NCI-H2171 (cell line): ENCODE data around the gene PAK1IP1.
"Not testable (repeated sequence)": the region's sequence is repeated elsewhere in the genome, so short reads cannot be mapped to it uniquely, and the experiment has no call there.

ENCODE experiments used
- DNase-seq: peaks from one replicate; lab custom pipeline; 2025; lab: John Stamatoyannopoulos, UW

PAK1IP1 gene

DNA sequence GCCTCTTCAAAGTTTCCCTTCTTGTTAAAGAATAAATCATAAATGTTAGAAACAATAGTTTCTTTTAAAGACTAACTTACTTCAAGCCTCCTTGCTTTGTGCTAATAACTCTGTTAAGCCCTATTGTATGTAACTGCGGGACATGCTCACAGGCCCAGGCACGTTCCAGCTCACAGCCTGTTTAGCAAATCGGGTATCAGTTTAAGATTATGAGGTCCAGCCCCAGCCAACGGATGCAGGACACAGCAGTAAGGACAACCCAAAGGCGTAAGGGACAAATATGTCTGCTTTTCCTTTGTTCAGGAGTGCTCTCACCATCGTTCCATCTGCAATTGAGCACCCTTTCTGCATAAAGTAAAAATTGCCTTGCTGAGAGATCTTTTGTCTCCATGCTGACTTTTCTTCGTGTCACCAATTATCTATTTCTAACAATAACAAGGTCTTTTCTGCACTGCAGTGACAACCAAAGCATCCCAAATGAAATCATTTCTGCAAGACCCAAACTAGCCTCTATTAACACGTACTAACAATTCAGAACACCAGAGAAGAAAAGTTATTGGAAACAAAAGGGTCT lies 1.7 kb upstream of the PAK1IP1 start:
- DNase-seq, result no peak

DNA sequence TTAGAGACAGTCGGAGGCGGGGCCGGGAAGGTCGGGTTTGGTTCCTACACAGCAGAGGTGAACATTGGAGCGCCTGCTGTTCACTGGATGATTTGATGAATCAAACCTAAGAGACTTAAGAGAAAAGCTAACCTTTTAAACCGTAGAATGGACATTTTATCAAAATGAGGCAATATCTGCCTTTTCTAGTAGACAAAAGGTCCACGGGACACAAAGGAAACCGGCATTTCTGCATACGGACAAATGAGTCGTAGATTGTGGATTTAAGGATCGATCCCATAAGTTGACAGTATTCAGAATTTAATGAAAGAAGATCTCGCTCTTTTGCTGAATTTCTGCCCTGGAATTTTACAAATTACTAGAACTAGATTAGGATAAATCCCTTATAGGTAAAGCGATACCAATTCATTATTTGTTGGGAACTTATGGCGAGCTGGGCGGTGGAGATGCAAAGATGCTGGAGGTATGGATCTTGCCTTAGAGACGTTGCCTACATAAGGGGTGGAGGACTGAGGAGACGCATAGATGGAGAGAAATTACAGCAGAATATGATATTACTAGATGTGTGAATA lies 400 bp downstream of the PAK1IP1 start:
- no peak for DNase-seq

GRCh38 chr6:10696655-10697054 lies 1.9 kb downstream of the PAK1IP1 start:
- no peak for DNase-seq

GRCh38 chr6:10713962-10714361 lies 19.2 kb downstream of the PAK1IP1 start:
- DNase-seq, result no peak

GRCh38 chr6:10719296-10719963 lies 24.7 kb downstream of the PAK1IP1 start:
- DNase-seq, result no peak

DNA sequence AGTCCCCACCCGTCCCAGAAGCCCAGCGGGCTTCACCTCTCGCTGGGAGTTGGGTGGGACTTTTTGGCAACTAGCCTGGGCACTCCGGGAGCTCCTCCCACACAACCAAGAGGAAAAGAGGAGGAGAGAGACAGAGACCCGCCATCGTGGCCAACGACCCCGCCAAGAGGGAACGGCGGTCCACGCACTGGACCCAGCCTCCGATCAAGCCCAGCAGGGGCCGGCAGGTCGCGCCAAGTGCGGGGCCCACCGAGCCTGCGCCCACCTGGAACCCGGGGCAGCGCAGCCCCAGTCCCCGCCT lies 25.1 kb downstream of the PAK1IP1 start:
- DNase-seq, result no peak

DNA sequence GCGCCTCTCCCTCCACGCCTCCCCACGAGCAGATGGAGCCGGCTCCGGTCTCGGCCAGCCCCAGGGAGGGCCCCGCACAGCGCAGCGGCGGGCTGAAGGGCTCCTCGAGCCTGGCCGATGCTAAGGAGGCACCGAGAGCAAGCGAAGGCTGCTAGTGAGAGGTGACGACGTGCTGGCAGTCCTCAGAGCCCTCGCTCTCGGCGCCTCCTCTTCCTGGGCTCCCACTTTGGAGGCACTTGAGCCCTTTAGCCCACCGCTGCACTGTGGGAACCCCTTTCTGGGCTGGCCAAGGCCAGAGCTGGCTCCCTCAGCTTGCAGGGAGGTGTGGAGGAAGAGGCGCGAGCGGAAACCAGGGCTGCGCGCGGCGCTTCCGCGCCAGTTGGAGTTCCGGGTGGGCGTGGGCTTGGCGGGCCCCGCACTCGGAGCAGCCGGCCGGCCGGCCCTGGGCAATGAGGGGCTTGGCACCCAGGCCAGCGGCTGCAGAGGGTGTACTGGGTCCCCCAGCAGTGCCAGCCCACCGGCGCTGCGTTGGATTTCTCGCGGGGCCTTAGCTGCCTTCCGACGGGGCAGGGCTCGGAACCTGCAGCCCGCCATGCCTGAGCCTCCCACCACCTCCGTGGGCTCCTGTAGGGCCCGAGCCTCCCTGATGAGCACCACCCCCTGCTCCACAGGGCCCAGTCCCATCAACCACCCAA lies 25.6 kb downstream of the PAK1IP1 start:
- no peak for DNase-seq

DNA sequence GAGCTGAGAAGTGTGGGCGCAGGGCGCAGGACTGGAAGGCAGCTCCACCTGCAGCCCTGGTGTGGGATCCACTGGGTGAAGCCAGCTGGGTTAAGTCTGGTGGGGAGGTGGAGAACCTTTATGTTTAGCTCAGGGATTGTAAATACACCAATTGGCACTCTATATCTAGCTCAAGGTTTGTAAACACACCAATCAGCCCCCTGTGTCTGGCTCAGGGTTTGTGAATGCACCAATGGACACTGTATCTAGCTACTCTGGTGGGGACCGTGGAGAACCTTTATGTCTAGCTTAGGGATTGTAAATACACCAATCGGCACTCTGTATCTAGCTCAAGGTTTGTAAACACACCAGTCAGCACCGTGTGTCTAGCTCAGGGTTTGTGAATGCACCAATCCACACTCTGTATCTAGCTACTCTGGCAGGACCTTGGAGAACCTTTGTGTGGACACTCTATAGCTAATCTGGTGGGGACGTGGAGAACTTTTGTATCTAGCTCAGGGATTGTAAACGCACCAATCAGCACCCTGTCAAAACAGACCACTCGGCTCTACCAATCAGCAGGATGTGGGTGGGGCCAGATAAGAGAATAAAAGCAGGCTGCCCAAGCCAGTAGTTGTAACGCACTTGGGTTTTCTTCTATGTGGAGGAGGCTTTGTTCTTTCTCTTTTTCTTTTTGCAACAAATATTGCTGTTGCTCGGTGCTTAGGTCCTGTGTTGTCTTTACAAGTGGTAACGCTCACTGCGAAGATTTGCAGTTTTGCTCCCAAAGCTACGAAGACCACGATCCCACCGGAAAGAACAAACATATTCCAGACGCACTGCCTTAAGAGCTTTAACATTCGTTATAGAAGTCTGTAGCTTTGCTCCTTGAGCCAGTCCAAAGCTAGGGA lies 26.4 kb downstream of the PAK1IP1 start:
- not testable (repeated sequence) for DNase-seq

GRCh38 chr6:10721850-10722569 lies 27.2 kb downstream of the PAK1IP1 start:
- no peak for DNase-seq

GRCh38 chr6:10722570-10722819 lies 27.7 kb downstream of the PAK1IP1 start:
- no peak for DNase-seq

DNA sequence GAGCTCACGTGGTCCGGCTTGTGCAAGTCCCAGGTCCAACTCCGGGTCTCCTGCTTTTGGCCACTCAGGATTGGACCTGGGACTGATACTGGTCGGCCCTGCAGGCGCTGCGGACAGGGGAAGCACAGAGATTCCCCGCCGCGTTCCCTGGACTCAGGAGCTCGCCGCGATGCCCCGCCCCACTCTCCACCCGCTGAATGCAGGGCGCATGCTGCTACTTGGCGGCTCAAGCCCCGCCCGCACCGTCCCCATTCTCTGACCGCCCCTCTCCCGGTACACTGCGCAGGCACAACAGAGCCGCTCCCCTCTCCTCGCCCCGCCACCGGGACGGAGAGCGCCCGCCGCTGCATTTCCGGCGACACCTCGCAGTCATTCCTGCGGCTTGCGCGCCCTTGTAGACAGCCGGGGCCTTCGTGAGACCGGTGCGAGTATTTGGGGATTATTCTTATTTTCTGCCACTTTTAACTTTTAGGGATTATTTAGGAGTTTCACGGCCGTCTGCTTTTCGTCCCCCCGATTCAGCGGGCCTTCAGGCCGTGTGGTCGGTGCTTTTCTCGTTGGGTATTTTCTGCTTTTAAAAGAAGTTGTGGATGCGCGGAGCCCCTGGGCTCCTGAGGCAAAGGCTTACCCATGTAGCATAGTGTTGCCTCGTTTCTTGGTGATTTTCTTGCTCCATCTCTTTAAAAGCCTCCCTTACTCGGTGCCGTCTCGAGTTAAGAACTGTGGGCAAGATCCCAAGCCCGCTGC lies 28.2 kb downstream of the PAK1IP1 start, which contains the start of gene TMEM14C:
Gene TMEM14C, plus strand, starts transcription at position 251 of the 747 bp plus-strand sequence. CDS start 1,544 bp downstream, outside the sequence.
- peak; percentile 79 for DNase-seq

- DNase-seq, result no peak
These were observed 28.8 kb downstream of the PAK1IP1 start for GRCh38 chr6:10723567-10723881.

DNA sequence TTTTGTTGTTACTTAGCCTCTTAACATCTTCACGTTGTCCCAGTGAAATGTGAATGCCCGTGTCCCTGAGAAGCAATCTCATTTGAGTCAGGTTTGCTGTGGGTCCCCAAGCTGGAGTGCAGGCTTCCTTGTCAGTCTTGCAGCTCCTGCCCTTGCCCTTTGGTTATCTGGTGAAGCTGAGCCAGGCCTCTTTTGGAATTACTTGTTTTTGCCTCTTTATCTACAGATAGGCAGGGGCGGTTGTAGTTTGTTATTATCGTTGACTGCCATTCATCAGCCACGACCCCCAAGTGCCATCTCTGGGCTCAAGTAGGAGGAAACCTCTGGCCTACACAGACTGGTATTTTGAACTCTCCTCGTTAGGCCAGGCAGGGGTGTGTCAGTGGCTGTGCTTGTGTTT lies 30.3 kb downstream of the PAK1IP1 start:
- DNase-seq, result no peak

DNA sequence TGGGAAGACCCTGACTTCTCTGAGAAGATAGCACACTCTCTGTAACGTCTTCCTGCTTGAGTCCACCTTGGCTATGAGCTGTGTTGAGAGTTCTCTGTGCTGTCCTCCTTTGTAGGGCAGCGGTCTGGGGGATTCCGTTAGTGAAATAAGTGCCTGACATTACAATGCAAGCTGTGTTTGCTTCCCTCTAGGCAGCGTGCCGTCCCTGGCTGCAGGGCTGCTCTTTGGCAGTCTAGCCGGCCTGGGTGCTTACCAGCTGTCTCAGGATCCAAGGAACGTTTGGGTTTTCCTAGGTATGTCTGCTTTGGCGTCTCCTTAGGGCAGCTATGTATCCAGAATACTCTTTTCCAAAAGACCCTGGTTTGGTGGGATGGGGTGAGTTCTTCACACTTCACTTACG lies 30.9 kb downstream of the PAK1IP1 start:
- DNase-seq, result no peak

DNA sequence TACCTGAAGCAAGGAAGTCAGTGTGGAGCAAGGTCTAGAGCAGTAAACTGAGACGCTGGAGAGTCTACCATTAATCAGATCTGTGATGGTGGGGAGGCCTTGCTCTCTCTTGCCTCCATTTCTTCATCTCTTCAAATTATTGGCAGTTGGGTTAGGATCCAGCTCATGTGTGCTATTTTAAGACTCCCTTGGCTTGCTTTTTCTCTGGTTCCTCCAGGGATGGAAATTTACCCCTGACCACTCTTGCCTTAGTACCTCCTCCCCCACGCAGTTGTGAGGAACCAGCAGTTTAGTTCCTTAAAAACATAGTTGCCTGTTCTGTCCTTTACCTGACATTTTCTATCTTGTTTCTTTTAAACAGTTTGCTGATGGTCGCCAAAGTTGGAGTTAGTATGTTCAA lies 35.5 kb downstream of the PAK1IP1 start:
- DNase-seq, result no peak

GRCh38 chr6:10733151-10733715 lies 38.5 kb downstream of the PAK1IP1 start:
- no peak for DNase-seq

DNA sequence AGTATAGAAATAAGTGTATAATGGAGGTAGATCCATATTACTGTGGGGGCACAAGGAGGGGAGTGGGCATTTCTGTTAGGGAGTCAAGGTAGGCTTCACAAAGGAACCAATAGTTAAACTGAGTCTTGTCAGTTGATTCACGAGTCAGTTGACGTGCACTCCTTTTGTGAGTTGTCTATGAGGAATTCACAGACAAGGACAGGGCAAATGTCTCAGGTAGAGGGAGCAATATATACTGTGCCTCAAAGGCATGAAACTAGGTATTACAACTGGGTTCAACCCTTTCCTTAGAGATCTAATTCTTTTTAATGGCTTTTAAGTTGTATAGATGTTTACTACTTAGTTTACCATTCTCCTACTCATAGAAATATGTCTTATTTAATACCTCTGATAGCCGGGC lies 39.1 kb downstream of the PAK1IP1 start:
- DNase-seq, result no peak

DNA sequence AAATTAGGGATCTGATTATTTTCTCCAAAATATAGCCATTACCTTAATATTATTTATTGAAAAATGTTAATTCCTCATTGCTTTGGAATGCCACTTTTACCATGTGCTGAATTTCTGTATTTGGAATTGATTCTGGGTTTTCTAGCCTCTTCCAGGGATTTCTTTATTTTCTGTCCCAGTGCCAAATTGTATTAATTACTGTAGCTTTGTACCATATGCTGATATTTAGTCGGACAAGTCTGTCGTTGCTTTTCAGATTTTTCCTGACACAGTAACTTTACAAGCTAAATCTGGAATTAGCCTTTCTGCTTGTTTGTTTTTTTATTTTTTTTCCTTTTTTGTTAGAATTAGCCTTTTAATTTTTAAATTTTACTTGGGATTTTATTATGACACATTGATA lies 42.0 kb downstream of the PAK1IP1 start:
- DNase-seq, result no peak

DNA sequence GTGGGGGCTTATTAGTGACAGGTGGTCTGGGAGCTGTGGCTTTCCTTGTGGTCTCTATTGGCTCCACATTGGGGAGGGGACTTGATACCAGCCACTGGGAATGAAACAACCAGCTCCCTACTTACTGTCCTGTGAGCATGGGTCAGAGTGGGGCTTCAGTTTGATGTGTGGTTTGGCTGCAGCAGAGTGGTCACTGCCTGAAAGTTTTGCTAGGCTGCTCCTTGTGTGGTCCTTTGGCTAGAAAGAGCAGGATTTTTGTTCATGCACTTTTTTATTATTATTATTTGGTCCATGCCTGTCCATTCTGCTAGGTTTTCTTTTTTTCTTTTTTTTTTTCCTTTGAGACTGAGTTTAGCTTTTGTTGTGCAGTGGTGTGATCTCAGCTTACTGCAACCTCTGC lies 45.3 kb downstream of the PAK1IP1 start:
- no peak for DNase-seq

DNA sequence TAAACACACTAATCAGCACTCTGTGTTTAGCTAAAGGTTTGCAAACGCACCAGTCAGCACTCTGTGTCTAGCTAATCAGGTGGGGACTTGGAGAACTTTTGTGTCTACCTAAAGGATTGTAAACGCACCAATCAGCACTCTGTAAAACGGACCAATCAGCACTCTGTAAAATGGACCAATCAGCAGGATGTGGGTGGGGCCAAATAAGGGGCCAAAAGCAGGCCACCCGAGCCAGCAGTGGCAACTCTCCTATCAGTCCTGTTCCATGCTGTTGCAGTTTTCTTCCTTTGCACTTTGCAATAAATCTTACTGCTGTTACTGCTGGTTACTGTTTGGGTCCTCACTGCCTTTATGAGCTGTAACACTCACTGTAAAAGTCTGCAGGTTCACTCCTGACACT lies 46.9 kb downstream of the PAK1IP1 start:
- not testable (repeated sequence) for DNase-seq

- no peak for DNase-seq
These were observed 47.5 kb downstream of the PAK1IP1 start for GRCh38 chr6:10742251-10742650.
